Measurements from ENCODE around the gene RBM19.

The RBM19 gene

GRCh38 chr12:113900716-113901115 lies 65.4 kb downstream of the RBM19 start:
- no peaks in the 10 kb centered on the region for H3K79me2 ChIP-seq (ENCODE audit: insufficient read depth, low read depth)
- H3K27ac ChIP-seq = no peak overlapping the region
- TF ChIP-seq, protein P1, sequence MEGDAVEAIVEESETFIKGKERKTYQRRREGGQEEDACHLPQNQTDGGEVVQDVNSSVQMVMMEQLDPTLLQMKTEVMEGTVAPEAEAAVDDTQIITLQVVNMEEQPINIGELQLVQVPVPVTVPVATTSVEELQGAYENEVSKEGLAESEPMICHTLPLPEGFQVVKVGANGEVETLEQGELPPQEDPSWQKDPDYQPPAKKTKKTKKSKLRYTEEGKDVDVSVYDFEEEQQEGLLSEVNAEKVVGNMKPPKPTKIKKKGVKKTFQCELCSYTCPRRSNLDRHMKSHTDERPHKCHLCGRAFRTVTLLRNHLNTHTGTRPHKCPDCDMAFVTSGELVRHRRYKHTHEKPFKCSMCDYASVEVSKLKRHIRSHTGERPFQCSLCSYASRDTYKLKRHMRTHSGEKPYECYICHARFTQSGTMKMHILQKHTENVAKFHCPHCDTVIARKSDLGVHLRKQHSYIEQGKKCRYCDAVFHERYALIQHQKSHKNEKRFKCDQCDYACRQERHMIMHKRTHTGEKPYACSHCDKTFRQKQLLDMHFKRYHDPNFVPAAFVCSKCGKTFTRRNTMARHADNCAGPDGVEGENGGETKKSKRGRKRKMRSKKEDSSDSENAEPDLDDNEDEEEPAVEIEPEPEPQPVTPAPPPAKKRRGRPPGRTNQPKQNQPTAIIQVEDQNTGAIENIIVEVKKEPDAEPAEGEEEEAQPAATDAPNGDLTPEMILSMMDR (conservative IDR thresholded peaks at IDR 0.05; ENCODE audit: low read depth, low read length) = no peak
- no peaks in the 10 kb centered on the region for H4K20me1 ChIP-seq (ENCODE audit: insufficient read depth)
- no peaks in the 10 kb centered on the region for H3K4me1 ChIP-seq (ENCODE audit: low read depth, poor library complexity, severe bottlenecking)
- no peak overlapping the region for H3K4me2 ChIP-seq
- no peak overlapping the region for H2AFZ ChIP-seq (ENCODE audit: low read depth)
- H3K9ac ChIP-seq = no peak overlapping the region
- no peaks in the 10 kb centered on the region for H3K36me3 ChIP-seq (ENCODE audit: insufficient read depth)
- H3K4me3 ChIP-seq (IDR thresholded peaks at IDR 0.05; ENCODE audit: insufficient read depth, low read depth, low read length) = no peak overlapping the region
- H3K27me3 ChIP-seq (ENCODE audit: insufficient read depth, low read depth) = no peaks in the 10 kb centered on the region

GRCh38 chr12:113899561-113900471 lies 66.3 kb downstream of the RBM19 start:
- Histone ChIP-seq H3K4me3 (IDR thresholded peaks at IDR 0.05; ENCODE audit: insufficient read depth, low read depth, low read length) (no peak overlapping the region), H3K4me2 (no peak overlapping the region), H3K79me2 (ENCODE audit: insufficient read depth, low read depth) (no peaks in the 10 kb centered on the region), H3K9ac (no peak overlapping the region), H2AFZ (ENCODE audit: low read depth) (no peak overlapping the region), H4K20me1 (ENCODE audit: insufficient read depth) (no peaks in the 10 kb centered on the region), H3K4me1 (ENCODE audit: low read depth, poor library complexity, severe bottlenecking) (no peaks in the 10 kb centered on the region), H3K27ac (no peak overlapping the region), H3K36me3 (ENCODE audit: insufficient read depth) (no peaks in the 10 kb centered on the region), H3K27me3 (ENCODE audit: insufficient read depth, low read depth) (no peaks in the 10 kb centered on the region)
- TF ChIP-seq, protein P1 (conservative IDR thresholded peaks at IDR 0.05; ENCODE audit: low read depth, low read length) = no peak

- TF ChIP-seq, protein P1 (conservative IDR thresholded peaks at IDR 0.05; ENCODE audit: low read depth, low read length) = no peak
- H3K27me3 ChIP-seq (ENCODE audit: insufficient read depth, low read depth) = no peaks in the 10 kb centered on the region
- H2AFZ ChIP-seq (ENCODE audit: low read depth) = no peak overlapping the region
- H3K36me3 ChIP-seq (ENCODE audit: insufficient read depth) = no peaks in the 10 kb centered on the region
- H3K4me1 ChIP-seq (ENCODE audit: low read depth, poor library complexity, severe bottlenecking) = no peaks in the 10 kb centered on the region
- no peak overlapping the region for H3K9ac ChIP-seq
- no peaks in the 10 kb centered on the region for H3K79me2 ChIP-seq (ENCODE audit: insufficient read depth, low read depth)
- H4K20me1 ChIP-seq (ENCODE audit: insufficient read depth) = no peaks in the 10 kb centered on the region
- no peak overlapping the region for H3K4me2 ChIP-seq
- H3K4me3 ChIP-seq (IDR thresholded peaks at IDR 0.05; ENCODE audit: insufficient read depth, low read depth, low read length) = no peak overlapping the region
- no peak overlapping the region for H3K27ac ChIP-seq
These were observed 67.0 kb downstream of the RBM19 start for GRCh38 chr12:113899042-113899560.

GRCh38 chr12:113898466-113898865 lies 67.7 kb downstream of the RBM19 start:
- H4K20me1 ChIP-seq (ENCODE audit: insufficient read depth) = no peaks in the 10 kb centered on the region
- no peak overlapping the region for H3K4me3 ChIP-seq (IDR thresholded peaks at IDR 0.05; ENCODE audit: insufficient read depth, low read depth, low read length)
- no peak overlapping the region for H2AFZ ChIP-seq (ENCODE audit: low read depth)
- TF ChIP-seq, protein P1 (conservative IDR thresholded peaks at IDR 0.05; ENCODE audit: low read depth, low read length) = no peak
- no peak overlapping the region for H3K27ac ChIP-seq
- no peaks in the 10 kb centered on the region for H3K79me2 ChIP-seq (ENCODE audit: insufficient read depth, low read depth)
- H3K36me3 ChIP-seq (ENCODE audit: insufficient read depth) = no peaks in the 10 kb centered on the region
- H3K4me2 ChIP-seq = no peak overlapping the region
- H3K9ac ChIP-seq = no peak overlapping the region
- H3K4me1 ChIP-seq (ENCODE audit: low read depth, poor library complexity, severe bottlenecking) = no peaks in the 10 kb centered on the region
- no peaks in the 10 kb centered on the region for H3K27me3 ChIP-seq (ENCODE audit: insufficient read depth, low read depth)
